HEK293 (cell line): ENCODE measurements around the gene CCDC141.

Source experiments
- CTCF ChIA-PET: fragments of 350-600 bp; formaldehyde crosslinking; extraction: SDS; loops from one replicate; lab custom pipeline; 2021; ENCODE audit warnings: antibody characterized with exemption; lab: Yijun Ruan, JAX
- POLR2A ChIA-PET: fragments of 300-600 bp; formaldehyde crosslinking; extraction: SDS; loops from one replicate; lab custom pipeline; 2020; ENCODE audit warnings: antibody characterized with exemption, inconsistent platforms; lab: Yijun Ruan, JAX
- H3K27ac ChIP-seq: fragments of 200-500 bp; sonication (Bioruptor generic); 2 replicates; pipeline ENCODE4 v1.5.1; 2014; ENCODE audit warnings: low read depth, low read length, control low read depth, inconsistent platforms; ENCODE audit errors: extremely low read depth
- H3K36me3 ChIP-seq, 2 experiments: fragments of 200-500 bp in 1 of 2; sonication (Bioruptor generic) in 1 of 2; 1 replicate in 1 of 2; 2 replicates in 1 of 2; pipeline ENCODE4 v1.5.1; 2014 to 2017; ENCODE audit warnings: inconsistent platforms in 2 of 2, low read length in 2 of 2; ENCODE audit not compliant: control insufficient read depth in 2 of 2, insufficient read depth in 1 of 2
- H3K4me1 ChIP-seq: fragments of 200-500 bp; sonication (Bioruptor generic); 2 replicates; pipeline ENCODE4 v1.5.1; 2014; ENCODE audit warnings: mild to moderate bottlenecking, low read length, inconsistent platforms; ENCODE audit not compliant: control insufficient read depth, insufficient read depth
- H3K4me3 ChIP-seq: 2 replicates; pipeline ENCODE4 v1.5.1; 2011; ENCODE audit warnings: low read depth, mild to moderate bottlenecking, control low read depth, low read length, moderate library complexity
- H3K9me3 ChIP-seq: fragments of 200-500 bp; sonication (Bioruptor generic); 2 replicates; pipeline ENCODE4 v1.5.1; 2014; ENCODE audit warnings: low read depth, low read length, inconsistent platforms; ENCODE audit not compliant: control insufficient read depth, insufficient read depth
- KLF10 ChIP-seq: fragments of 450-650 bp; IDR thresholded peaks from 2 replicates; pipeline ENCODE4 v1.5.1; 2018; ENCODE audit warnings: missing biosample characterization, mild to moderate bottlenecking, missing genetic modification characterization
- OSR2 ChIP-seq: fragments of 450-650 bp; formaldehyde crosslinking; IDR thresholded peaks from 2 replicates; pipeline ENCODE4 v1.5.1; 2016; ENCODE audit warnings: missing biosample characterization, missing genetic modification characterization
- RBAK ChIP-seq: fragments of 450-650 bp; formaldehyde crosslinking; IDR thresholded peaks from 2 replicates; pipeline ENCODE4 v1.5.1; 2016; ENCODE audit warnings: missing biosample characterization, missing genetic modification characterization
- SETDB1 ChIP-seq: IDR thresholded peaks from one replicate; pipeline ENCODE4 v1.6.1; 2017; ENCODE audit warnings: mild to moderate bottlenecking, low read length, moderate library complexity, mixed read lengths; ENCODE audit not compliant: insufficient read length
- SP2 ChIP-seq: fragments of 450-650 bp; formaldehyde crosslinking; IDR thresholded peaks from 2 replicates; pipeline ENCODE4 v1.5.1; 2016; ENCODE audit warnings: missing biosample characterization, missing genetic modification characterization
- SP3 ChIP-seq: fragments of 450-650 bp; formaldehyde crosslinking; IDR thresholded peaks from 2 replicates; pipeline ENCODE4 v1.5.1; 2016; ENCODE audit warnings: missing biosample characterization, missing genetic modification characterization
- WT1 ChIP-seq: fragments of 450-650 bp; formaldehyde crosslinking; IDR thresholded peaks from 2 replicates; pipeline ENCODE4 v1.5.1; 2016; ENCODE audit warnings: missing biosample characterization, missing genetic modification characterization
- ZBTB7A ChIP-seq: fragments of 450-650 bp; formaldehyde crosslinking; IDR thresholded peaks from 2 replicates; pipeline ENCODE4 v1.5.1; 2016; ENCODE audit warnings: low read depth, missing biosample characterization, missing genetic modification characterization
- ZFP3 ChIP-seq: fragments of 450-650 bp; formaldehyde crosslinking; IDR thresholded peaks from 2 replicates; pipeline ENCODE4 v1.5.1; 2016; ENCODE audit warnings: low read depth, missing biosample characterization, missing genetic modification characterization
- ZFP41 ChIP-seq: fragments of 450-650 bp; formaldehyde crosslinking; IDR thresholded peaks from 2 replicates; pipeline ENCODE4 v1.5.1; 2016; ENCODE audit warnings: missing biosample characterization, missing genetic modification characterization, borderline replicate concordance
- ZNF114 ChIP-seq: fragments of 450-650 bp; formaldehyde crosslinking; IDR thresholded peaks from 2 replicates; pipeline ENCODE4 v1.5.0; 2017; ENCODE audit warnings: missing biosample characterization, missing genetic modification characterization
- ZNF184 ChIP-seq: fragments of 450-650 bp; IDR thresholded peaks from 2 replicates; pipeline ENCODE4 v1.5.1; 2018; ENCODE audit warnings: missing biosample characterization, mild to moderate bottlenecking, missing genetic modification characterization
- ZNF221 ChIP-seq: fragments of 450-650 bp; formaldehyde crosslinking; IDR thresholded peaks from 2 replicates; pipeline ENCODE4 v1.5.1; 2017; ENCODE audit warnings: missing biosample characterization, missing genetic modification characterization, borderline replicate concordance
- ZNF23 ChIP-seq: fragments of 450-650 bp; formaldehyde crosslinking; IDR thresholded peaks from 2 replicates; pipeline ENCODE4 v1.5.1; 2016; ENCODE audit warnings: missing biosample characterization, missing genetic modification characterization, borderline replicate concordance
- ZNF274 ChIP-seq, 2 experiments: fragments of 200-500 bp in 1 of 2; fragments of 450-650 bp in 1 of 2; sonication (Bioruptor generic) in 1 of 2; formaldehyde crosslinking in 1 of 2; IDR thresholded peaks; 2 replicates each; pipeline versions ENCODE4 v1.5.1 to v1.6.1; 2014 to 2016; ENCODE audit warnings: borderline replicate concordance in 1 of 2, inconsistent platforms in 1 of 2, low read length in 1 of 2, missing biosample characterization in 1 of 2, missing genetic modification characterization in 1 of 2
- ZNF302 ChIP-seq: fragments of 450-650 bp; formaldehyde crosslinking; IDR thresholded peaks from 2 replicates; pipeline ENCODE4 v1.5.1; 2016; ENCODE audit warnings: missing biosample characterization, missing genetic modification characterization, low read depth
- ZNF341 ChIP-seq: fragments of 450-650 bp; formaldehyde crosslinking; IDR thresholded peaks from 2 replicates; pipeline ENCODE4; 2016; ENCODE audit warnings: low read depth, missing biosample characterization, missing genetic modification characterization
- ZNF426 ChIP-seq: fragments of 450-650 bp; formaldehyde crosslinking; IDR thresholded peaks from 2 replicates; pipeline ENCODE4 v1.5.1; 2017; ENCODE audit warnings: missing biosample characterization, missing genetic modification characterization, mild to moderate bottlenecking, inconsistent platforms, moderate library complexity
- ZNF473 ChIP-seq: fragments of 450-650 bp; formaldehyde crosslinking; IDR thresholded peaks from 2 replicates; pipeline ENCODE4 v1.5.1; 2017; ENCODE audit warnings: missing biosample characterization, missing genetic modification characterization
- ZNF501 ChIP-seq: fragments of 450-650 bp; formaldehyde crosslinking; IDR thresholded peaks from 2 replicates; pipeline ENCODE4 v1.5.1; 2016; ENCODE audit warnings: missing biosample characterization, missing genetic modification characterization
- ZNF621 ChIP-seq: fragments of 450-650 bp; formaldehyde crosslinking; IDR thresholded peaks from 2 replicates; pipeline ENCODE4 v1.5.1; 2017; ENCODE audit warnings: missing biosample characterization, missing genetic modification characterization
- ZNF629 ChIP-seq: fragments of 450-650 bp; formaldehyde crosslinking; IDR thresholded peaks from 2 replicates; pipeline ENCODE4 v1.5.1; 2017; ENCODE audit warnings: missing biosample characterization, missing genetic modification characterization
- ZNF658 ChIP-seq: fragments of 450-650 bp; formaldehyde crosslinking; IDR thresholded peaks from 2 replicates; pipeline ENCODE4; 2016; ENCODE audit warnings: missing biosample characterization, missing genetic modification characterization
- ZNF785 ChIP-seq: fragments of 450-650 bp; formaldehyde crosslinking; IDR thresholded peaks from 2 replicates; pipeline ENCODE4 v1.5.1; 2016; ENCODE audit warnings: missing biosample characterization, missing genetic modification characterization
- ZNF843 ChIP-seq: fragments of 450-650 bp; formaldehyde crosslinking; IDR thresholded peaks from 2 replicates; pipeline ENCODE4 v1.5.1; 2016; ENCODE audit warnings: missing biosample characterization, missing genetic modification characterization
- ZSCAN16 ChIP-seq: fragments of 450-650 bp; formaldehyde crosslinking; IDR thresholded peaks from 2 replicates; pipeline ENCODE4 v1.5.1; 2016; ENCODE audit warnings: missing biosample characterization, missing genetic modification characterization
- TF ChIP-seq, protein P1 (sequence below): sonication (generic); formaldehyde crosslinking; IDR thresholded peaks from 2 replicates; pipeline ENCODE4 v1.8.1; 2022; ENCODE audit warnings: mild to moderate bottlenecking, moderate library complexity, missing genetic modification reagents
- TF ChIP-seq, protein P2 (sequence below): fragments of 450-650 bp; formaldehyde crosslinking; IDR thresholded peaks from 2 replicates; pipeline ENCODE4 v1.5.1; 2016; ENCODE audit warnings: missing biosample characterization, missing genetic modification characterization, borderline replicate concordance

The CCDC141 gene

DNA sequence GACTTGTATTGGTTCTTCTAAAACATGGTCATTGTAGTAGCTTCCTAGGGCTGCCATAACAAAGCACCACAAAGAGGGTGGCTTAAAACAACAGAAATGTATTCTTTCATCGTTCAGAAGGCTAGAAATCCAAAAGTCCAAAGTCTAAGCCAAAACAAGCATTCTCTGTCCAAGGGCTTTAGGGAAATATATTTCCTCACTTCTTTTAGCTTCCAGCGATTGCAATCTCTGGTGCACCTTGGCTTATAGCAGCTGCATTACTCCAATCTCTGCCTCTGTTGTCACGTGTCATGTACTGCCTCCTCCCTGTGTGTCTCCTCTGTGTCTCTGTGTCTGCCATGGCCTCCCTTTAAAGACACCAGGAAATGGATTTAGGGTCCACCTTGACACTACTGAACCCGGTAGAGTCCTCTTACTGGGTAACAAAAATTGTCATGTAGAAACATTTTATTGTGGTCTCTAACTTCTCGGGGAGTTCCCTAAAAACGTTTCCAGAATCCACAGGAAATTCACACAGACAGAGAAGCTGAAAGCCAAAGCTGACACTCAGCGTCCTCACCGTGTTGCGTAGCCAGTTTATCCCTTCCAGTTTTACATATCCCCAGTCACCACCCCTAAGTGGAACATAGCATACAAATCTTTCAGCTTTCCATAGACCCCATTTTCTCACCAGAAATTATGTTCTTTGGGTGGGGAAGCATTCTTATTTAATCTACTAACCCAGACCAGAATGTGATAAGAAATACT lies 222.0 kb downstream of the CCDC141 start:
- Histone ChIP-seq H3K27ac (no peak overlapping the region), H3K9me3 (no peaks in the 10 kb centered on the region), H3K4me1 (no peaks in the 10 kb centered on the region), H3K36me3 (no peaks in the 10 kb centered on the region), H3K4me3 (no peak overlapping the region)
- ChIA-PET CTCF (no interaction called here), POLR2A (no interaction called here)
- TF ChIP-seq ZNF843 (tag by site-specific recombination): no peak
- TF ChIP-seq ZNF302 (tag by site-specific recombination): no peak
- no peak for TF ChIP-seq SETDB1
- TF ChIP-seq ZBTB7A (tag by site-specific recombination): no peak
- TF ChIP-seq, protein P1, sequence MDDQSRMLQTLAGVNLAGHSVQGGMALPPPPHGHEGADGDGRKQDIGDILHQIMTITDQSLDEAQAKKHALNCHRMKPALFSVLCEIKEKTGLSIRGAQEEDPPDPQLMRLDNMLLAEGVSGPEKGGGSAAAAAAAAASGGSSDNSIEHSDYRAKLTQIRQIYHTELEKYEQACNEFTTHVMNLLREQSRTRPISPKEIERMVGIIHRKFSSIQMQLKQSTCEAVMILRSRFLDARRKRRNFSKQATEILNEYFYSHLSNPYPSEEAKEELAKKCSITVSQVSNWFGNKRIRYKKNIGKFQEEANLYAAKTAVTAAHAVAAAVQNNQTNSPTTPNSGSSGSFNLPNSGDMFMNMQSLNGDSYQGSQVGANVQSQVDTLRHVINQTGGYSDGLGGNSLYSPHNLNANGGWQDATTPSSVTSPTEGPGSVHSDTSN: no peak
- TF ChIP-seq ZNF341 (tag by site-specific recombination): no peak
- TF ChIP-seq ZNF473: no peak
- TF ChIP-seq KLF10 (tag by site-specific recombination): no peak
- no peak for TF ChIP-seq ZNF501 (tag by site-specific recombination)
- TF ChIP-seq RBAK (tag by site-specific recombination): no peak
- no peak for TF ChIP-seq ZFP3 (tag by site-specific recombination)
- no peak for TF ChIP-seq ZNF658 (tag by site-specific recombination)
- TF ChIP-seq WT1 (tag by site-specific recombination): no peak
- no peak for TF ChIP-seq SP2 (tag by site-specific recombination)
- no peak for TF ChIP-seq ZNF221 (tag by site-specific recombination)

DNA sequence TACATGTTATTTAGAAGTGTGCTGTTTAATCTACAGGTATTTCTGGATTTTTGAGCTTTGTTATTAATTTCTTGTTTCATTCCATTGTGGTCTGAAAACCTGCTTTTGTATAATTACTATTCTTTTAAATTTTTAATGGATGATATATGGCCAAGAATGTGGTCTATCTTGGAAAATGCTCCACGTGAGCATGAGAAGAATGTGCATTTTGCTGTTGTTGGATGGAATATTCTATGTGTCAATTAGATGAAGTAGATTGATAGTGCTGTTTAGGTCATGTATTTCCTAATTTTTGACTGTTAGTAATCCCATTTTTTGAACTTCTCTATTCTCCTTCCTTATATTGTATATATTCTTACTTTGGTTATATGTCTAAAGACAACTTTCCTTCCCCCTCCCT lies 222.8 kb downstream of the CCDC141 start:
- H3K4me1 ChIP-seq: no peaks in the 10 kb centered on the region
- no peak for TF ChIP-seq ZSCAN16 (tag by site-specific recombination)
- no peak overlapping the region for H3K27ac ChIP-seq
- H3K4me3 ChIP-seq: no peak overlapping the region
- no peaks in the 10 kb centered on the region for H3K36me3 ChIP-seq
- no peaks in the 10 kb centered on the region for H3K9me3 ChIP-seq
- CTCF ChIA-PET: no interaction called here
- POLR2A ChIA-PET: no interaction called here

DNA sequence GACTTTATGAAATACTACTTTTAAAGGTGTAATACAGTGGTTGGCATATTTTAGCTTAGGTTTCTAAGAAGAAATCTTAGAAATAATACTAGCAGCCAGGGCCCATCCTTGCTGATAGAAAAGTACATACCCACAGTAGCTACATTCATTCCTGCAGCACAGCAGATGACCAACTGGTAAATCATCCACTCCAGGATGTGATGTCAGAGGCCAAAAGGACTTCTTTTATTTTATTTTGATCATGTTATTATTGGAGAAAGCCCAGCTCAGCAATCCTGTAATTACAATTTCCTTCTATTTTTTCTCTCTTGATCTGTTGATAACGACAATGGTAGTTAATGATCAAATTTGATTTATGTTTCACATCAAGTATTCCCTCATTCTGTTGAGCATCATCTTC lies 224.8 kb downstream of the CCDC141 start:
- POLR2A ChIA-PET: no interaction called here
- TF ChIP-seq SP3 (tag by site-specific recombination) (no peak), ZNF426 (tag by site-specific recombination) (no peak), ZNF114 (tag by site-specific recombination) (no peak), ZNF184 (no peak), ZFP41 (tag by site-specific recombination) (no peak), ZNF621 (no peak), ZNF785 (tag by site-specific recombination) (no peak), ZNF274 (IDR thresholded peaks at IDR 0.05; ENCODE audit: low read length) (no peak), ZNF274 (tag by site-specific recombination; IDR thresholded peaks at IDR 0.05; ENCODE audit: borderline replicate concordance) (no peak), OSR2 (tag by site-specific recombination) (no peak), ZNF23 (tag by site-specific recombination) (no peak), ZNF629 (no peak)
- TF ChIP-seq, protein P2, sequence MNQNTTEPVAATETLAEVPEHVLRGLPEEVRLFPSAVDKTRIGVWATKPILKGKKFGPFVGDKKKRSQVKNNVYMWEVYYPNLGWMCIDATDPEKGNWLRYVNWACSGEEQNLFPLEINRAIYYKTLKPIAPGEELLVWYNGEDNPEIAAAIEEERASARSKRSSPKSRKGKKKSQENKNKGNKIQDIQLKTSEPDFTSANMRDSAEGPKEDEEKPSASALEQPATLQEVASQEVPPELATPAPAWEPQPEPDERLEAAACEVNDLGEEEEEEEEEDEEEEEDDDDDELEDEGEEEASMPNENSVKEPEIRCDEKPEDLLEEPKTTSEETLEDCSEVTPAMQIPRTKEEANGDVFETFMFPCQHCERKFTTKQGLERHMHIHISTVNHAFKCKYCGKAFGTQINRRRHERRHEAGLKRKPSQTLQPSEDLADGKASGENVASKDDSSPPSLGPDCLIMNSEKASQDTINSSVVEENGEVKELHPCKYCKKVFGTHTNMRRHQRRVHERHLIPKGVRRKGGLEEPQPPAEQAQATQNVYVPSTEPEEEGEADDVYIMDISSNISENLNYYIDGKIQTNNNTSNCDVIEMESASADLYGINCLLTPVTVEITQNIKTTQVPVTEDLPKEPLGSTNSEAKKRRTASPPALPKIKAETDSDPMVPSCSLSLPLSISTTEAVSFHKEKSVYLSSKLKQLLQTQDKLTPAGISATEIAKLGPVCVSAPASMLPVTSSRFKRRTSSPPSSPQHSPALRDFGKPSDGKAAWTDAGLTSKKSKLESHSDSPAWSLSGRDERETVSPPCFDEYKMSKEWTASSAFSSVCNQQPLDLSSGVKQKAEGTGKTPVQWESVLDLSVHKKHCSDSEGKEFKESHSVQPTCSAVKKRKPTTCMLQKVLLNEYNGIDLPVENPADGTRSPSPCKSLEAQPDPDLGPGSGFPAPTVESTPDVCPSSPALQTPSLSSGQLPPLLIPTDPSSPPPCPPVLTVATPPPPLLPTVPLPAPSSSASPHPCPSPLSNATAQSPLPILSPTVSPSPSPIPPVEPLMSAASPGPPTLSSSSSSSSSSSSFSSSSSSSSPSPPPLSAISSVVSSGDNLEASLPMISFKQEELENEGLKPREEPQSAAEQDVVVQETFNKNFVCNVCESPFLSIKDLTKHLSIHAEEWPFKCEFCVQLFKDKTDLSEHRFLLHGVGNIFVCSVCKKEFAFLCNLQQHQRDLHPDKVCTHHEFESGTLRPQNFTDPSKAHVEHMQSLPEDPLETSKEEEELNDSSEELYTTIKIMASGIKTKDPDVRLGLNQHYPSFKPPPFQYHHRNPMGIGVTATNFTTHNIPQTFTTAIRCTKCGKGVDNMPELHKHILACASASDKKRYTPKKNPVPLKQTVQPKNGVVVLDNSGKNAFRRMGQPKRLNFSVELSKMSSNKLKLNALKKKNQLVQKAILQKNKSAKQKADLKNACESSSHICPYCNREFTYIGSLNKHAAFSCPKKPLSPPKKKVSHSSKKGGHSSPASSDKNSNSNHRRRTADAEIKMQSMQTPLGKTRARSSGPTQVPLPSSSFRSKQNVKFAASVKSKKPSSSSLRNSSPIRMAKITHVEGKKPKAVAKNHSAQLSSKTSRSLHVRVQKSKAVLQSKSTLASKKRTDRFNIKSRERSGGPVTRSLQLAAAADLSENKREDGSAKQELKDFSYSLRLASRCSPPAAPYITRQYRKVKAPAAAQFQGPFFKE (tag by site-specific recombination): no peak

More for the DNA sequence above, 224.8 kb downstream of the CCDC141 start:
- CTCF ChIA-PET: no interaction called here
- H3K36me3 ChIP-seq: no peaks in the 10 kb centered on the region
- H3K4me1 ChIP-seq: no peaks in the 10 kb centered on the region
- H3K9me3 ChIP-seq: no peaks in the 10 kb centered on the region
- no peak overlapping the region for H3K27ac ChIP-seq
- H3K4me3 ChIP-seq: no peak overlapping the region
